GM21515 (cell line): ENCODE results near the gene ZBTB17.
A peak's percentile ranks its signal among the peaks of the same experiment; 100 is the strongest.
"Not testable (repeated sequence)": the region's sequence is repeated elsewhere in the genome, so short reads cannot be mapped to it uniquely, and the experiment has no call there.

Experiments
- ATAC-seq: cut with Tn5 transposase; IDR thresholded peaks from one replicate; pipeline ENCODE4 v1.9.1; 2021; ENCODE audit not compliant: unreplicated experiment

ZBTB17 gene

DNA sequence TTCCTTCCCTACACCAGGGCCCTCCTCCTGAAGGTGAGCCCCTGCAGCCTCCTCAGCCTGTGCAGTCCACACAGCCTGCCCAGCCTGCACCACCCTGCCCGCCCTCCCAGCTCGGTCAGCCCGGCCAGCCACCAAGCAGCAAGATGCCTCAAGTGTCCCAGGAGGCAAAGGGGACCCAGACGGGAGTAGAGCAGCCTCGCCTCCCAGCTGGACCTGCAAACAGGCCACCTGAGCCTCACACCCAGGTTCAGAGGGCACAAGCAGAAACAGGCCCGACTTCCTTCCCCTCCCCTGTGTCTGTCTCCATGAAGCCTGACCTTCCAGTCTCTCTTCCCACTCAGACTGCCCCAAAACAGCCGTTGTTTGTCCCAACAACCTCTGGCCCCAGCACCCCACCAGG lies 38.8 kb downstream of the ZBTB17 start:
- no peak for ATAC-seq

DNA sequence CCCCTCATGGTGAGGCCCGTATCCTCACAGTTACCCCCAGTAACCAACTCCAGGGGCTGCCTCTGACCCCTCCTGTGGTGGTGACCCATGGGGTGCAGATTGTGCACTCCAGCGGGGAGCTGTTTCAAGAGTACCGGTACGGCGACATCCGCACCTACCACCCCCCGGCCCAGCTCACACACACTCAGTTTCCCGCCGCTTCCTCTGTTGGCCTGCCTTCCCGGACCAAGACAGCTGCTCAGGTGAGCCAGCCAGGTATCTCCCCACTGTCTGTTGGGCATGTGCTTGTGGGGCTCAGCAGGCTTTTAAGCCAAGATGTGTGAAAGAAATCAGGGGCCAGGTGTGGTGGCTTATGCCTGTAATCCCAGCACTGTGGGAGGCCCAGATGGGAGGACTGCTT lies 39.9 kb downstream of the ZBTB17 start:
- ATAC-seq = no peak

DNA sequence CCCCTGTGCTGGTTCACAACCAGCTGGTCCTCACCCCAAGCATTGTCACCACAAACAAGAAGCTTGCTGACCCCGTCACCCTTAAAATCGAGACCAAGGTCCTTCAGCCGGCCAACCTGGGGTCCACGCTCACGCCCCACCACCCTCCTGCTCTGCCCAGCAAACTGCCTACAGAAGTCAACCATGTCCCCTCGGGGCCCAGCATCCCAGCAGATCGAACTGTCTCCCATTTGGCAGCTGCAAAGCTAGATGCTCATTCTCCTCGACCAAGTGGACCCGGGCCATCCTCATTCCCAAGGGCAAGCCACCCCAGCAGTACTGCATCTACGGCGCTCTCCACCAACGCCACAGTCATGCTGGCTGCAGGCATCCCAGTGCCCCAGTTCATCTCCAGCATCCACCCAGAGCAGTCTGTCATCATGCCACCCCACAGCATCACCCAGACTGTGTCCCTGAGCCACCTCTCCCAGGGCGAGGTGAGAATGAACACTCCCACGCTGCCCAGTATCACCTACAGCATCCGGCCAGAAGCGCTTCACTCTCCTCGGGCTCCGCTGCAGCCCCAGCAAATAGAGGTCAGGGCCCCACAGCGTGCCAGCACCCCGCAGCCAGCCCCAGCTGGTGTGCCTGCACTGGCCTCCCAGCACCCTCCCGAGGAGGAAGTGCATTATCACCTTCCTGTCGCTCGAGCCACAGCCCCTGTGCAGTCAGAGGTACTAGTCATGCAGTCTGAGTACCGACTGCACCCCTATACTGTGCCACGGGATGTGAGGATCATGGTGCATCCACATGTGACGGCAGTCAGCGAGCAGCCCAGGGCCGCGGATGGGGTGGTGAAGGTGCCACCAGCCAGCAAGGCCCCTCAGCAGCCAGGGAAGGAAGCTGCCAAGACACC lies 40.6 kb downstream of the ZBTB17 start:
- no peak for ATAC-seq

DNA sequence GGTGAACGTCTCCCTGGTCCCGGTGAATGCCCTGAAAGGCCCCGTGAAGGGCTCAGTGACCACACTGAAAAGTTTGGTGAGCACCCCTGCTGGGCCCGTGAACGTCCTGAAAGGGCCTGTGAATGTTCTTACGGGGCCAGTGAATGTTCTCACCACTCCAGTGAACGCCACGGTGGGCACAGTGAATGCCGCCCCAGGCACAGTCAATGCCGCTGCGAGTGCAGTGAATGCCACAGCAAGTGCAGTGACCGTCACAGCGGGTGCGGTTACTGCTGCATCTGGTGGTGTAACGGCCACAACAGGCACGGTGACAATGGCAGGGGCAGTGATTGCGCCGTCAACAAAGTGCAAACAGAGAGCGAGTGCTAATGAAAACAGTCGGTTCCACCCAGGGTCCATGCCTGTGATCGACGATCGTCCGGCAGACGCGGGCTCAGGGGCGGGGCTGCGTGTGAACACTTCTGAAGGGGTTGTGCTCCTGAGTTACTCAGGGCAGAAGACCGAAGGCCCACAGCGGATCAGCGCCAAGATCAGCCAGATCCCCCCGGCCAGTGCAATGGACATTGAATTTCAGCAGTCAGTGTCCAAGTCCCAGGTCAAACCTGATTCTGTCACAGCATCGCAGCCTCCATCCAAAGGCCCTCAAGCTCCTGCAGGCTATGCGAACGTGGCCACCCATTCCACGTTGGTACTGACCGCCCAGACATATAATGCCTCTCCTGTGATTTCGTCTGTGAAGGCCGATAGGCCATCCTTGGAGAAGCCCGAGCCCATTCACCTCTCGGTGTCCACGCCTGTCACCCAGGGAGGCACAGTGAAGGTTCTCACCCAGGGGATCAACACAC lies 41.5 kb downstream of the ZBTB17 start:
- no peak for ATAC-seq

DNA sequence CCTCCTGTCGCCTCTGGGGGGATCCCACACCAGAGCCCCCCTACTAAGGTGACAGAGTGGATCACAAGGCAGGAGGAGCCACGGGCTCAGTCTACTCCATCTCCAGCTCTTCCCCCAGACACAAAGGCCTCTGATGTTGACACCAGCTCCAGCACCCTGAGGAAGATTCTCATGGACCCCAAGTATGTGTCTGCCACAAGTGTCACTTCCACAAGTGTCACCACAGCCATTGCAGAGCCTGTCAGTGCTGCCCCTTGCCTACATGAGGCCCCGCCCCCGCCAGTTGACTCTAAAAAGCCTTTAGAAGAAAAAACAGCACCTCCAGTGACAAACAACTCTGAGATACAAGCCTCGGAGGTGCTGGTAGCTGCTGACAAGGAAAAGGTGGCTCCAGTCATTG lies 42.2 kb downstream of the ZBTB17 start:
- ATAC-seq = no peak

DNA sequence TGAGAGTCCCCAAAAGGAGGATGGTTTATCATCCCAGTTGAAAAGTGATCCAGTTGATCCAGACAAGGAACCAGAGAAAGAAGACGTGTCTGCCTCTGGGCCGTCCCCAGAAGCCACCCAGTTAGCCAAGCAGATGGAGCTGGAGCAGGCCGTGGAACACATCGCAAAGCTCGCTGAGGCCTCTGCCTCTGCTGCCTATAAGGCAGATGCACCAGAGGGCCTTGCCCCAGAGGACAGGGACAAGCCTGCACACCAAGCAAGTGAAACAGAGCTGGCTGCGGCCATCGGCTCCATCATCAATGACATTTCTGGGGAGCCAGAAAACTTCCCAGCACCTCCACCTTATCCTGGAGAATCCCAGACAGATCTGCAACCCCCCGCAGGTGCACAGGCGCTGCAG lies 43.3 kb downstream of the ZBTB17 start:
- ATAC-seq = no peak

DNA sequence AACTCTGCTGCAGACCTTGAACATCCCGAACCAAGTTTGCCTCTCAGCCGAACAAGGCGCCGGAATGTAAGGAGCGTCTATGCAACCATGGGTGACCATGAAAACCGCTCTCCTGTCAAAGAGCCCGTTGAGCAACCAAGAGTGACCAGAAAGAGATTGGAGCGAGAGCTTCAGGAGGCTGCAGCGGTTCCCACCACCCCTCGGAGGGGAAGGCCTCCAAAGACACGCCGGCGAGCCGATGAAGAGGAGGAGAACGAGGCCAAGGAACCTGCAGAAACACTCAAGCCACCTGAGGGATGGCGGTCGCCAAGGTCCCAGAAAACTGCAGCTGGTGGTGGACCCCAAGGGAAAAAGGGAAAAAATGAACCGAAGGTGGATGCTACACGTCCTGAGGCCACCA lies 44.0 kb downstream of the ZBTB17 start:
- ATAC-seq = no peak

DNA sequence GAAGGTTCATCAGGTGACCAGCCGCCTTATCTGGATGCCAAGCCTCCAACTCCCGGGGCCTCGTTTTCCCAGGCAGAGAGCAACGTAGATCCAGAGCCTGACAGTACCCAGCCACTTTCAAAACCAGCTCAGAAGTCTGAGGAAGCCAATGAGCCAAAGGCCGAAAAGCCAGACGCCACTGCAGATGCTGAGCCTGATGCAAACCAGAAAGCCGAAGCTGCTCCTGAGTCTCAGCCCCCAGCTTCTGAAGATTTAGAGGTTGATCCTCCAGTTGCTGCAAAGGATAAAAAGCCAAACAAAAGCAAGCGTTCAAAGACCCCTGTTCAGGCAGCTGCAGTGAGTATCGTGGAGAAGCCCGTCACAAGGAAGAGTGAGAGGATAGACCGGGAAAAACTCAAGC lies 44.5 kb downstream of the ZBTB17 start:
- no peak for ATAC-seq

DNA sequence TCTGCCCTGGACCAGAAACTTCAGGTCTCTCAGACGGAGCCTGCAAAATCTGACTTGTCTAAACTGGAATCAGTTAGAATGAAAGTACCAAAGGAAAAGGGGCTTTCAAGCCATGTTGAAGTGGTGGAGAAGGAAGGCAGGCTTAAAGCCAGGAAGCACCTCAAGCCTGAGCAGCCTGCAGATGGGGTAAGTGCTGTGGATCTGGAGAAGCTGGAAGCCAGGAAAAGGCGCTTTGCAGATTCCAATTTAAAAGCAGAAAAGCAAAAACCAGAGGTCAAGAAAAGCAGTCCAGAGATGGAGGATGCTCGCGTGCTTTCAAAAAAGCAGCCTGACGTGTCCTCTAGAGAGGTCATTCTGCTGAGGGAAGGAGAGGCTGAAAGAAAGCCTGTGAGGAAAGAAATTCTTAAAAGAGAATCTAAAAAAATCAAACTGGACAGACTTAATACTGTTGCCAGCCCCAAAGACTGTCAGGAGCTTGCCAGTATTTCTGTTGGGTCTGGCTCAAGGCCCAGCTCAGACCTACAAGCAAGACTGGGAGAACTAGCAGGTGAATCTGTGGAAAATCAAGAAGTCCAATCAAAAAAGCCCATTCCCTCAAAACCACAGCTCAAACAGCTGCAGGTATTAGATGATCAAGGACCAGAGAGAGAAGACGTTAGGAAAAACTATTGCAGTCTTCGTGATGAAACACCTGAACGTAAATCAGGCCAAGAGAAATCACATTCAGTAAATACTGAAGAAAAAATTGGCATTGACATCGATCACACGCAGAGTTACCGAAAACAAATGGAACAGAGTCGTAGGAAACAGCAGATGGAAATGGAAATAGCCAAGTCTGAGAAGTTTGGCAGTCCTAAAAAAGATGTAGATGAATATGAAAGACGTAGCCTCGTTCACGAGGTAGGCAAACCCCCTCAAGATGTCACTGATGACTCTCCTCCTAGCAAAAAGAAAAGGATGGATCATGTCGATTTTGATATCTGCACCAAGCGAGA lies 46.6 kb downstream of the ZBTB17 start:
- no peak for ATAC-seq

DNA sequence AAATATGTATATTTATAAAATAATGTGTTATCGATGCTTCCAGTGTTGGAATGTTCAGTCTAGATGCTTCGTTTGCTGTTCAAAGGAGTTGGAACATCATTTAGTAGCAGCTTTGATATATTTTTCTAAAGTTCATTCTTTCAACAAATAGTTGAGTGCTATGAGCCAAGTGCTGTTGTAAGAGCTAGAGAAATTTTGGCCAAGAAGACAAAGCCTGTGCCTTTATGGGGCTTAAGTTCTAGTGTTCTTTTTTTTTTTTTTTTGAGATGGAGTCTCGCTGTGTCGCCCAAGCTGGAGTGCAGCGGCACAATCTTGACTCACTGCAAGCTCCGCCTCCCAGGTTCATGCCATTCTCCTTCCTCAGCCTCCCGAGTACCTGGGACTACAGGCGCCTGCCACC lies 49.5 kb downstream of the ZBTB17 start:
- ATAC-seq = not testable (repeated sequence)

DNA sequence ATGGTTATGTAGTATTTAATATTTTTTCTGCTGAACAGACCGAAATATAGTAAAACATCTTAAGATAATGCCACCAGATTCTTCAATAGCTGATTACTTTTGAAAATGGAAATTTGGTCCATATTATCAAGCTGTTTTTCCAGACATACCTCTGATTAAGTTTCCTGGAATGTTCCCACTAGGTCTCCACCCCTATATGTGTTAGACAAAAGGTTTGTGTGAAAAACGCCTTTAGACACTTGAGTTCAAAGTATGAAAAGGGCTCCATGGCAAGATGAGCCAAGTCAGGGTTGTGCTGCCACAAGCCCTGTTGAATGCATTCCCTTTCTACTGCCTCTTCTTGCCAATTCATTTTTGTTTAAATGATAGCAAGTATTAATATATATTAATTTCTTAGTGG lies 52.7 kb downstream of the ZBTB17 start:
- ATAC-seq = no peak

DNA sequence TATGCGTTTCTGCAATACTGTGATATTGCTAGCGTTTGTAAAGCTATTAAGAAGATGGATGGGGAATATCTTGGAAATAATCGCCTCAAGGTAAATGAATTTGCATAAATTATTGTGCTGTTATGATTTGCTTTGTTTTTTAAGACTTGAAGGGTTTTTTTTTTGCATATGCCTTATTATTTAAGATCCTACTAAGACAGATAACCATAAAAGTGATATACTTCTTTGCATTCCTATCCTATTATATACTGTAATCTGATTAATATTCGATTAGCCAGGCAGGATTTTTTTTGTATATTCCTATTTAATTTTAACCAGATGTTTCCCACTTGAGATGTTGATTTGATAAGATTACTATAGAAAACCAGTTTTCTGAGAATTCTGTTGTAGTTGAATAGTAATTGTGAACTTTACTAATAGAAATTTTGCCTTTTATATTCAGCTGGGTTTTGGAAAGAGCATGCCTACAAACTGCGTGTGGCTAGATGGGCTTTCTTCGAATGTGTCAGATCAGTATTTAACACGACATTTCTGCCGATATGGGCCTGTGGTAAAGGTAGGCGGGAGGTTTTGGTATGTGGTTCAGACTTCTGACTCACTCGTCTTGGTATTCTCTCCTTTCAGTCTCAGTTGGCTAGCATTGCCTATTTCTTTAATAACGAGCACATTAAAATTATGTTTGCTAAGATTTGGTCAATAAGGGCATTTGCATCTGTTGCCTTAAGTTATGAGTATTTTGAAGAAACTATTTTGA lies 56.8 kb downstream of the ZBTB17 start:
- ATAC-seq = peak; percentile 71

DNA sequence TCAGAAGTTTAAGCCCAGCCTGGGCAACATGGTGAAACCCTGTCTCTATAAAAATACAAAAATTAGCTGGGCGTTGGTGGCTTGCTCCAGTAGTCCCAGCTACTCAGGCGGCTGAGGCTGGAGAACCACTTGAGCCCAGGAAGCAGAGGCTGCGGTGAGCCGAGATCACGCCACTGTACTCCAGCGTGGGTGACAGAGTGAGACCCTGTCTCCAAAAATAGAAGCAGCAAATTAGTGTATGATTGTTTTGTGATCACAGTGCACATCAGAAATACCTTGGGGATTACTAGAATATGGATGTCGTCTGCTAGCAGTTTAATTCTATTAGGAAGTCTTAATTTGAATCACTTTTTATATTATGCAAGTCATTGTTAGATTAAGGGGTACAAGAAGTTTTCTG lies 59.0 kb downstream of the ZBTB17 start:
- no peak for ATAC-seq

DNA sequence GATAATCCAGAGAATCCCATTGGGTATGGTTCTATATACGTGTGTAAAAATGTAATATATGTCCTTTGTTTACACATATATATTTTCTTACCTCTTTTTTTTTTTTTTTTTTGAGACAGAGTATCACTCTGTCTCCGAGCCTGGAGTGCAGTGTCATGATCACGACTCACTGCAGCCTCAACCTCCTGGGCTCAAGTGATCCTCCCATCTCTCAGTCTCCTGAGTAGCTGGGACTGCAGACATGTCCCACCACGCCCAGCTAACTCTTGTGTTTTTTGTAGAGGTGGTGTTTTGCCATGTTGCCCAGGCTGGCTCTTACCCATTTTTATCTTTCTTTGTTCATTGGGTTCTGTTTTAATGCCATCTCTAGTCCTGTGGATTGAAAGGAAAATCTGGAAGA lies 59.5 kb downstream of the ZBTB17 start:
- no peak for ATAC-seq

DNA sequence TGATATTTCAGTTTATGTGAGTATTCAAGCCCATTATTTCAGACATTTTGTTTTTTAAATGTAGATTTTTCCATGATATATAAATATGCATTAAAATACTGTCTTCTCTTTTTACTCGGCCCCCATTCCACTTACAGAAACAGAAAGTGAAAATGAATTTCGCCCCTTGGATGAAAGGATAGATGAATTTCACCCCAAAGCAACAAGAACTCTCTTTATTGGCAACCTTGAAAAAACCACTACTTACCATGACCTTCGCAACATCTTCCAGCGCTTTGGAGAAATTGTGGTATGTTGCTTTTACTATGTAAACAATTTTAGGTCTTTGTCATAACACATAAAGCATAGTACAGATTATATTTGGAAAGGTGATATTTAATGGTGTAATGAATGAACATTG lies 59.9 kb downstream of the ZBTB17 start:
- no peak for ATAC-seq

DNA sequence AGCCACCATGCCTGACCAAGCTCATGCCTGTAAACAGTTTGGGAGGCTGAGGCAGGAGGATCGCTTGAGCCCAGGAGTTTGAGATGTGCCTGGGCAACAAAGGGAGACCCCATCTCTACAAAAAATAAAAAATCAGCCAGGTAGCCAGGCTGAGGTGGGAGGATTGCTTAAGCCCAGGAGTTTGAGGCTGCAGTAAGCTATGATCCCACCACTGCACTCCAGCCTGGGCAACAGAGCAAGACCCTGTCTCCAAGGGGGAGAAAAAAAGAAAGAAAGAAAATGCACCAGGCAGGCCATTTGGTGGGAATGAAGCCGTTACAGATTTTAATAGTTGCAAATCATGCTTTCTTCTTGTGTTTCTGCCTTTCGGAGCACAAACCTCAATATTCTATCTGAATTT lies 62.3 kb downstream of the ZBTB17 start:
- not testable (repeated sequence) for ATAC-seq

DNA sequence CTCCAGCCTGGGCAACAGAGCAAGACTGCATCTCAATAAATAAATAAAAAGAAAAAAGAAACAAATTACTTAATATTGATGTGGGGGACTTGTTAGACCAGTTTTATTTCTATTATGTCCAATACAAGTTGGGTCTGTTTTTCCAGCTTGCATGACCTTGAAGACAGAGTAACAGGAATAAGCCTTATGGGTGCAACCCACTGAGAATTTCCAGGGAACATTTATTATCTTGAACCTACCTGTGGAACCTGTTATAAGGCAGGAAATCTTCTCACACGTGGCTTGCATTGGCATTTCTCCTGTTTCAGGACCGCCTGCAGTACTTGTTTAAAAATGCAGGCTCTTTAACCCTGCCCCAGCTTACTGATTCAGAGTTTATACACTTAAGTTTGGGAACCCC lies 64.0 kb downstream of the ZBTB17 start:
- no peak for ATAC-seq

DNA sequence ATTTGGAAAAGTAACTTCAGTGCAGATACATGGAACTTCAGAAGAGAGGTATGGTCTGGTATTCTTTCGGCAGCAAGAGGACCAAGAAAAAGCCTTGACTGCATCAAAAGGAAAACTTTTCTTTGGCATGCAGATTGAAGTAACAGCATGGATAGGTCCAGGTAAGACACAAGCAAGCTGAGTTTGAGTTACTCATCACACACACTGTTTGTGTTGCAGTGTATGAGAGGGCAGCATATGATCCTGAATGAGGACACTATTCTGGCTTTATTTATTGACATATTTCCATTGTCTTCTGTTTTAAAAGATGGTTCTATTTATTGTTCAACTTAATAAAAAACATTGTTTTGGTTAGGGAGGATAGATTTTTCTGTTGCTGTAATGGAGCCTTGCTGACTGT lies 64.8 kb downstream of the ZBTB17 start:
- ATAC-seq = no peak

DNA sequence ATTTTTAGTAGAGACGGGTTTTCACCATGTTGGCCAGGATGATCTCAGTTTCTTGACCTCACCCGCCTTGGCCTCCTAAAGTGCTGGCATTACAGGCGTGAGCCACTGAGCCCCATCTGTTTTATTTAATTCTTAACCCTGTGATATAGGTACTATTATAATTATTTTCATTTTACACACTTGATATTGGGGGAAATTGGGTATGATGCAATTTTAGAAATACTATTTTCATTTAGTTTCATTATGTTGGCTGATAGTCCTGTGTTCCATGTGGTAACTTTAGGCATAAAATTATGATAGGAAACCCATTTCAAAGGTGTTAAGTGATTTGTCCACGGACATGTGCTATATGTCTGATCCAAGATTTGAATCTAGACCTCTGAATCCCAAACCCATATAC lies 67.3 kb downstream of the ZBTB17 start:
- no peak for ATAC-seq

DNA sequence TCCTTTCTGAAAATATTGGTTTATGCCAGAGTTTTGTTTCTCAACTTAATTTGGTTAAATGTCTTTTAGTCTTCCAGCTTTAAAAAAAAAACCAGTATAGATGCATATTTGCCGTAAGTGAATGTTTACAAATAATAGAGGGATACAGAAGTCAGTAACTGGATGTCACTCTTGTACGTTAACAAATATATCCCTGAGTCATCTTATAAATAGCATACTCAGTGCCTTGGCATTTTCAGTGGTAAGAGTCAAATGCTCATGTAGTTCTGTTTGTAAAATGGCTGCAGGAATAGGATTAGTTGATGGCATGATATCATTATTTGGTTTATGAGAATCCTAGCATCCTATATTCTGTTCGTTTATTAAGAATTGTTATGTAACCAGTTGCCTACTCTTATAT lies 73.0 kb downstream of the ZBTB17 start:
- ATAC-seq = no peak
